GM19043 (cell line): ENCODE results near the gene IMMP2L.
A peak's percentile ranks its signal among the peaks of the same experiment; 100 is the strongest.

Experiments used
- ATAC-seq: cut with Tn5 transposase; IDR thresholded peaks from one replicate; pipeline ENCODE4 v1.9.1; 2021; ENCODE audit warnings: low read depth; ENCODE audit not compliant: unreplicated experiment

Gene IMMP2L

DNA sequence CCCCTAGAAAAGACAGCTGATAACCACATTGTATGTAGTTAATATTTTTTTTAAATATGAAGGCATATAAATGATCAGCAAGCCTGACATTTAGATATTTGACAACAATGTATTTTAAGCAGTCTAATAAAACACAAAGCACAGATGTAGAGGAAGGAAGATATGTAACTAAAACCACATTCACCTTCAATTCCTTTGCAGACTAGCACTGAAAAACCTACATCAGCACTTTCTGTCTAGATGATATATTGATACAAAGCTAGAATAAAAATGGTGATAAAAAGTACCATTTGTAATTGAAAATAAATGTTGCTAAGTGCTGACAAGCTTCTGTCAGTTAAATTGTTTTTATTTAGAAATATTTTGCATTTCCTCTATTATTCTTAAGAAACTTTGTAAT is 153.6 kb downstream of the IMMP2L start:
- no peak for ATAC-seq

- no peak for ATAC-seq
Measured at GRCh38 chr7:111407258-111407657, 155.0 kb downstream of the IMMP2L start.

GRCh38 chr7:111405621-111406020 is 156.7 kb downstream of the IMMP2L start:
- no peak for ATAC-seq

- no peak for ATAC-seq
Measured at GRCh38 chr7:111401516-111401915, 160.8 kb downstream of the IMMP2L start.

- no peak for ATAC-seq
Measured at GRCh38 chr7:111400088-111400487, 162.2 kb downstream of the IMMP2L start.

DNA sequence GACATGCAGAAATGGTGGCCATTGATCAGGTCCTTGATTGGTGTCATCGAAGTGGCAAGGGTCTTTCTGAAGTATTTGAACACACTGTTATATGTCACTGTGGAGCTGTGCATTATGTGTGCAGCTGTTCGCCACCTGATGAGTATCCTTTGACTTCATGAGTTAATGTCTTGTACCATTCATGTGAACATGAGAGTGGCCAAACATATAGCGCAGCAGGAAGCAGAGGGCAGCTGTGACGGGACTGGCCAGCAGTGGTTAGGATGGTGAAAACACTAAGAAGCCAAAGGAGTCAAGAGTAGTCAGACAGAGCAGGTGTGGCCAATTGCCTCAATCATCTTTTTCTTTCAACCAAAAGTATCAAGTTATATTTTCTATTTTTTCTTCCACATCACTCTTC is 167.4 kb downstream of the IMMP2L start:
- no peak for ATAC-seq

DNA sequence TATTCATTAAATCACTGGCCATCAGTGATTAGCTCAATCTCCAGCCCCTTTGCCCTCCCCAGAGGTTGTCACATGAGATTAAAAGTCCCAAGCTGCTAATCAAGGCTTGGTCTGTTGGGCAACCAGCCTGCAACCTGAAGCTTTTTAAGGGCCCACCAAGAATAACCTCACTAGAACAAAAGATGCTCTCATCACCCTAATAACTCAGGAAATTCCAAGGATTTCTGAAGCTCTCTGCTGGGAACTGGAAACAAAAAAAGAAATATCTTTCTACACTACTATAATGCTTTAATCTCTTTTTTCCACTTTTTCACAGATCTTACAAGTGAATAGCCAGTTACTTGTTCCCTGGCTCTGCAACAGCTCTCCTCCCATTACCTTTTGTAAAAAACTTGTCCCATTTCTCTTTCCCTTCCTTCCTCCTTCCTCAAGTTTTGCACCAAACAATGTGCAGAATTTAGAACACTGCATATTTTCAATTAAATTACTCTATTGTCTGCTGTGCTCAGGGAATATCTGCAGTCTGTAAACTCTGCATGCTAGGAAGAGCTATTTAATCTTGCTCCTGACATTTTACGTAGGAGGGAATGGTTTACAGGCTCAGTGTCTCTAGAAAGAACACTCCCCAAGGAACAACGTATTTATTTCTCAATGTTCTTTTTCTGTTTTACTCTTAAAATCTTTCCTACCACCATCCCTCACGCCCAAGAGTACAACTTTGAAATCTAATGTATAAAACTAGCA is 169.1 kb downstream of the IMMP2L start:
- ATAC-seq: no peak

GRCh38 chr7:111392294-111392693 is 170.0 kb downstream of the IMMP2L start:
- ATAC-seq: no peak

DNA sequence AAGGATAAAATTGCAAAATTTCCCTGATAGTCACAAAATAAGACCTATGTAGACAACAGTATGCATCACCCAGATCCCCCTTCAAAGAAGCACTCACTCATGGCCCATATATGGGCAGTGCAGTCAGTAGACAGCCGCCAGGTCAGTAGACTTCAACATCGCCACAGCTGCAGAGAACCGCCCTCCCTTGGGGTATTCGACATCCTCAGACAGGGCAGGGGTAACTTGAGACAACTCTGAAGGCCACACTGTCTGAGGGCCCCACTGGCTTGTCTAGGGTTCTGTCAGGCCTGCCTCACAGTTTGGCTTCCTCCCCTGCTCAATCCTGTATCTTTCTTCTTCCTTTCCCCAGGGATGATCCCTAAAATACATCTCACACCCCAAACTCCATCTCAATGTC is 172.3 kb downstream of the IMMP2L start:
- ATAC-seq: no peak

GRCh38 chr7:111388912-111389311 is 173.4 kb downstream of the IMMP2L start:
- ATAC-seq: peak; percentile 84

- ATAC-seq: no peak
Measured at GRCh38 chr7:111388016-111388415, 174.3 kb downstream of the IMMP2L start.

DNA sequence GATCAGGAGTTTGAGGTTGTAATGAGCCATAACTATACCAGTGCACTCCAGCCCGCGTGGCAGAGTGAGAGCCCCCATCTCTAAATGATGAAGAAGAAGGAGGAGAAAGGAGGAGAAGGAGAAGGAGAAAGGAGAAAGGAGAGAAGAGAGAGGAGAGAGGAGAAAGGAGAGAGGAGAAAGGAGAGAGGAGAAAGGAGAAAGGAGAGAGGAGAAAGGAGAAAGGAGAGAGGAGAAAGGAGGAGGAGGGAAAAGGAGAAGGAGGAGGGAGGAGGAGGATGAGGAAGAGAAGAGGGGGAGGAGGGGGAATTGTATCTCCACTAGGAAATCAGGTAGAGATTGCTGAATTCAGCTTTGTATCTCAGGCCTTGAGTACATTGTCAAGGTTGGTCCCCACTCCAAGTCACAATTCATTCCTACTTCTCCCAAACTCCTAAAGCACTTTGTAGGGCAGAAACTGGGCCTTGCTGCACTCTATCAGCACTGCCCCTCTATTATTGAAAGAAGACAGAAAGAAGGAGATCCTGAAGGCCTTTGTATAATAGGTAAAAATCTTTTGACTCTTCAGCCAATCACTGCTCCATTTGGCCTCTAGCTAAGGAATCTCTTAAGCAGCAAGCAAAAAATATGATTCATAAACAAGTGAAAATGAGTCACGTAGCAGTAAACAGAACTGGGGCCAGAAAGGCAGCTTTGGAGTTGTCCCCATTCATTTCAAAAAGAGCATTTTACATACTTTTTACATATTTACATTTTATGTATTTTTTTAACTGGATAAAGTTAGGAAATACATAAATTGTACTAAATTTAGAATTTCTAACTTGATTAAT is 178.0 kb downstream of the IMMP2L start:
- ATAC-seq: no peak

- no peak for ATAC-seq
Measured at GRCh38 chr7:111383133-111383532, 179.2 kb downstream of the IMMP2L start.

DNA sequence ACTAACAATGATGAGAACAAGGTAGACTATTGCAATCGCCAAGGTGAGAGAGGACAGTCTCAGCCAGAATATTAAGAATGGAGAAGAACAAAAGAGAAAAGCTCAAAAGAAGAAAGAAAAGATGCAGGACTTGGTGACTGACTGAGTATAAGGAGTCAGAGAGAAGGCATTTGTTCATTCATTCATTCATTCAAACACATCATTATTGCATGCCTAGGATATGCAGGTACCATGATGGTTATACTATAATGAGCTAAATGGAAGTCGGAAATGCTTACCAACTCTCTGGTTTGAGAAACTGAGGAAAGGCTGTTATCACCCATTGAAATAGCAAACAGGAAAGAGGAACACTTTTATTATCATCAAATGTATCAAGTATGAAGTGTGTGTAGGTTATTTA is 180.7 kb downstream of the IMMP2L start:
- no peak for ATAC-seq

- no peak for ATAC-seq
Measured at GRCh38 chr7:111380945-111381344, 181.3 kb downstream of the IMMP2L start.

DNA sequence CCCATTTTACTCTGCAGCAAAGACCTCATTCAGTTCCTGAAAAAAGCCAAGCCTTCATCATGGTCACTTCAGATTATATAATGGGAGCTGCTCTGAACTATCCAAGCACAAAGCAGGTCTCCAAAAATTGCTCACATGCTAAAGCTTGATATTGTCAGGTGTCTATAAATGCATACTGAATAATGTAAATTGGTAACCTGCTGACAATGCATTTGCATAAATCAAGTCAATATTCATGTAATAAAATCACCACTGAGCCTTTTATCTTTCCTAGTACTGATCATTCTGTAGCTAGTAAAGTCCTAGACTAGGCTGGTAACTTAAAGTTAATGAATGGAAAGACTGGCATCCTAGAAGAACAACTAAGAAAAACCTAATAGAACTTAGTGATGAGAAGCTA is 188.3 kb downstream of the IMMP2L start:
- ATAC-seq: no peak

- no peak for ATAC-seq
Measured at GRCh38 chr7:111371437-111371836, 190.9 kb downstream of the IMMP2L start.

GRCh38 chr7:111370002-111370401 is 192.3 kb downstream of the IMMP2L start:
- ATAC-seq: no peak

GRCh38 chr7:111368381-111369065 is 193.8 kb downstream of the IMMP2L start:
- no peak for ATAC-seq

GRCh38 chr7:111364413-111364812 is 197.9 kb downstream of the IMMP2L start:
- ATAC-seq: no peak

- no peak for ATAC-seq
Measured at GRCh38 chr7:111363099-111363498, 199.2 kb downstream of the IMMP2L start.
